K562 (cell line): ENCODE results near the gene CCT7. TPM values are rescaled to one million over a fixed set of nuclear protein-coding genes. Genes with fewer than 3 reads are reported as not detected.

Experiments used
- FUS ChIP-seq: fragments of 200-400 bp; formaldehyde crosslinking; optimal IDR thresholded peaks from 2 replicates; pipeline ENCODE3; 2017; ENCODE audit warnings: low read depth, low read length
- HNRNPUL1 ChIP-seq: fragments of 200-400 bp; formaldehyde crosslinking; IDR thresholded peaks from 2 replicates; pipeline ENCODE4 v1.6.1; 2017; ENCODE audit warnings: low read length
- NRF1 ChIP-seq, 2 experiments: fragments of 450-650 bp; IDR thresholded peaks in 1 of 2; conservative IDR thresholded peaks in 1 of 2; 2 replicates each; pipeline ENCODE4 v1.6.1; 2014; ENCODE audit warnings: mild to moderate bottlenecking in 2 of 2
- polyA plus RNA-seq, 8 experiments: library from polyadenylated mRNA; depleted of rRNA in 4 of 8; stranded (reverse) in 5 of 8; unstranded in 3 of 8; fragments of >200 nt; fragmentation: Nextera tagmentation in 2 of 8; fragmentation: Illumina TruSeq in 1 of 8; extraction: Ambion mirVana in 2 of 8; extraction: Trizol in 1 of 8; gene quantifications; 2 replicates each; pipeline versions ENCODE4 v1.2.1 to v1.2.3, GENCODE V29; 2011 to 2014; ENCODE audit warnings: inconsistent platforms in 1 of 8, missing spikeins in 1 of 8
- total RNA-seq, 7 experiments: library from RNA; depleted of rRNA in 6 of 7; stranded (reverse); fragments of >200 nt in 6 of 7; fragmentation: Illumina TruSeq in 2 of 7; extraction: Trizol in 2 of 7; gene quantifications; 2 replicates each; pipeline versions ENCODE4 v1.2.1 to v1.2.3, GENCODE V29; 2011 to 2021; ENCODE audit warnings: low replicate concordance in 1 of 7
- TF ChIP-seq, protein P1 (sequence below): sonication (generic); formaldehyde crosslinking; IDR thresholded peaks from 2 replicates; pipeline ENCODE4 v1.8.1; 2023; ENCODE audit warnings: mild to moderate bottlenecking, missing genetic modification reagents
- TF ChIP-seq, protein P2 (sequence below): sonication (generic); formaldehyde crosslinking; IDR thresholded peaks from 2 replicates; pipeline ENCODE4 v1.8.0; 2022; ENCODE audit warnings: missing genetic modification reagents, mild to moderate bottlenecking, moderate library complexity, borderline replicate concordance
- TF ChIP-seq, protein P3 (sequence below), 2 experiments: fragments of 450-650 bp; formaldehyde crosslinking in 1 of 2; IDR thresholded peaks; 2 replicates each; pipeline versions ENCODE4 v1.4.0 to v1.6.1; 2014 to 2020; ENCODE audit warnings: mild to moderate bottlenecking in 2 of 2, borderline replicate concordance in 1 of 2, low read depth in 1 of 2
- TF ChIP-seq, protein P4 (sequence below): fragments of 450-650 bp; IDR thresholded peaks from 2 replicates; pipeline ENCODE4 v1.6.1; 2014; ENCODE audit warnings: low read depth, mild to moderate bottlenecking, moderate library complexity, borderline replicate concordance

The CCT7 gene
- total and polyA plus RNA-seq, 9 of the 15 experiments (the other 6 are each of a cell fraction or from before 2014, with no cell fraction given), result 326 to 856 (median 638) TPM

DNA sequence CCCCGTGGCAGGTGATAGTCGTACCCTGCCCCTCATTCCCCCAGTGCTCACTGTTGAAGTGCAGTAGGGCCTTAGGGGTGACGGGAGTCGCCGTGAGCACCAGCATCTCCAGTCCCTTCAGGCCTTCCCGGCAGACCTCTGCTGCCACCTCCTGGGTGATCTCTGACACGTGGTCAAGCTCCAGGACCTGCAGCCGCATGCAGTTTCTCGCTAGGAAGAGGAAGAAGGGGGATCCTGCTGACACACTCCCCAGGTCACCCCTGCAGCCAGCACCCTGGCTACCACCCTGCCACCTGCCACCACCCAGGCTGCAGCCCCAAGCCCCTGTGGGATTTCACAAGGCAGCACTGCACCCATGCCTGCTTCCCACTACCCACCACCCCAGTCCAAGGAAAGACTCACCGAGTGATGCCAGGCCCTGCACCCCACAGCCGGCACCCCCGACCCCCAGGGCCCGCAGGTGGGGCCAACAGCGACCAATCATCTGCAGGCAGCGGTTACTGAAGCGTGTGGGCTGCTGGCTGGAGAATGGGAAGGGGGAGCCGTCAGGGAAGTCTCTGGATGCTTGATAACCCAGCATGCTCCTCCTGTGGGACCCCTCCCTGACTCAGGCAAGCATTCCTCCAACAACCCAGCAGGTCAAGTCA is 26.4 kb downstream of the CCT7 start (continued):
- TF ChIP-seq, protein P1, sequence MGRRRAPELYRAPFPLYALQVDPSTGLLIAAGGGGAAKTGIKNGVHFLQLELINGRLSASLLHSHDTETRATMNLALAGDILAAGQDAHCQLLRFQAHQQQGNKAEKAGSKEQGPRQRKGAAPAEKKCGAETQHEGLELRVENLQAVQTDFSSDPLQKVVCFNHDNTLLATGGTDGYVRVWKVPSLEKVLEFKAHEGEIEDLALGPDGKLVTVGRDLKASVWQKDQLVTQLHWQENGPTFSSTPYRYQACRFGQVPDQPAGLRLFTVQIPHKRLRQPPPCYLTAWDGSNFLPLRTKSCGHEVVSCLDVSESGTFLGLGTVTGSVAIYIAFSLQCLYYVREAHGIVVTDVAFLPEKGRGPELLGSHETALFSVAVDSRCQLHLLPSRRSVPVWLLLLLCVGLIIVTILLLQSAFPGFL, result no peak
- TF ChIP-seq, protein P2, sequence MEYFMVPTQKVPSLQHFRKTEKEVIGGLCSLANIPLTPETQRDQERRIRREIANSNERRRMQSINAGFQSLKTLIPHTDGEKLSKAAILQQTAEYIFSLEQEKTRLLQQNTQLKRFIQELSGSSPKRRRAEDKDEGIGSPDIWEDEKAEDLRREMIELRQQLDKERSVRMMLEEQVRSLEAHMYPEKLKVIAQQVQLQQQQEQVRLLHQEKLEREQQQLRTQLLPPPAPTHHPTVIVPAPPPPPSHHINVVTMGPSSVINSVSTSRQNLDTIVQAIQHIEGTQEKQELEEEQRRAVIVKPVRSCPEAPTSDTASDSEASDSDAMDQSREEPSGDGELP (CRISPR knock-in tag), result 0 out of 2 replicates have a peak, but pooled peaks have one; percentile 25
- TF ChIP-seq, protein P3, sequence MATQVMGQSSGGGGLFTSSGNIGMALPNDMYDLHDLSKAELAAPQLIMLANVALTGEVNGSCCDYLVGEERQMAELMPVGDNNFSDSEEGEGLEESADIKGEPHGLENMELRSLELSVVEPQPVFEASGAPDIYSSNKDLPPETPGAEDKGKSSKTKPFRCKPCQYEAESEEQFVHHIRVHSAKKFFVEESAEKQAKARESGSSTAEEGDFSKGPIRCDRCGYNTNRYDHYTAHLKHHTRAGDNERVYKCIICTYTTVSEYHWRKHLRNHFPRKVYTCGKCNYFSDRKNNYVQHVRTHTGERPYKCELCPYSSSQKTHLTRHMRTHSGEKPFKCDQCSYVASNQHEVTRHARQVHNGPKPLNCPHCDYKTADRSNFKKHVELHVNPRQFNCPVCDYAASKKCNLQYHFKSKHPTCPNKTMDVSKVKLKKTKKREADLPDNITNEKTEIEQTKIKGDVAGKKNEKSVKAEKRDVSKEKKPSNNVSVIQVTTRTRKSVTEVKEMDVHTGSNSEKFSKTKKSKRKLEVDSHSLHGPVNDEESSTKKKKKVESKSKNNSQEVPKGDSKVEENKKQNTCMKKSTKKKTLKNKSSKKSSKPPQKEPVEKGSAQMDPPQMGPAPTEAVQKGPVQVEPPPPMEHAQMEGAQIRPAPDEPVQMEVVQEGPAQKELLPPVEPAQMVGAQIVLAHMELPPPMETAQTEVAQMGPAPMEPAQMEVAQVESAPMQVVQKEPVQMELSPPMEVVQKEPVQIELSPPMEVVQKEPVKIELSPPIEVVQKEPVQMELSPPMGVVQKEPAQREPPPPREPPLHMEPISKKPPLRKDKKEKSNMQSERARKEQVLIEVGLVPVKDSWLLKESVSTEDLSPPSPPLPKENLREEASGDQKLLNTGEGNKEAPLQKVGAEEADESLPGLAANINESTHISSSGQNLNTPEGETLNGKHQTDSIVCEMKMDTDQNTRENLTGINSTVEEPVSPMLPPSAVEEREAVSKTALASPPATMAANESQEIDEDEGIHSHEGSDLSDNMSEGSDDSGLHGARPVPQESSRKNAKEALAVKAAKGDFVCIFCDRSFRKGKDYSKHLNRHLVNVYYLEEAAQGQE (IDR thresholded peaks at IDR 0.05; ENCODE audit: borderline replicate concordance), result peak; percentile 57
- TF ChIP-seq, protein P3 (CRISPR knock-in tag; IDR thresholded peaks at IDR 0.05; ENCODE audit: low read depth), result no peak
- TF ChIP-seq HNRNPUL1, result no peak
- 0 out of 4 replicates have a peak, but pooled peaks of 1 of the 2 experiments have one; percentile 19 for TF ChIP-seq NRF1 (conservative IDR thresholded peaks at IDR 0.05 in 1 of 2, IDR thresholded peaks at IDR 0.05 in 1 of 2)
- TF ChIP-seq FUS, result no peak
- TF ChIP-seq, protein P4, sequence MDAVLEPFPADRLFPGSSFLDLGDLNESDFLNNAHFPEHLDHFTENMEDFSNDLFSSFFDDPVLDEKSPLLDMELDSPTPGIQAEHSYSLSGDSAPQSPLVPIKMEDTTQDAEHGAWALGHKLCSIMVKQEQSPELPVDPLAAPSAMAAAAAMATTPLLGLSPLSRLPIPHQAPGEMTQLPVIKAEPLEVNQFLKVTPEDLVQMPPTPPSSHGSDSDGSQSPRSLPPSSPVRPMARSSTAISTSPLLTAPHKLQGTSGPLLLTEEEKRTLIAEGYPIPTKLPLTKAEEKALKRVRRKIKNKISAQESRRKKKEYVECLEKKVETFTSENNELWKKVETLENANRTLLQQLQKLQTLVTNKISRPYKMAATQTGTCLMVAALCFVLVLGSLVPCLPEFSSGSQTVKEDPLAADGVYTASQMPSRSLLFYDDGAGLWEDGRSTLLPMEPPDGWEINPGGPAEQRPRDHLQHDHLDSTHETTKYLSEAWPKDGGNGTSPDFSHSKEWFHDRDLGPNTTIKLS, result no peak
- TF ChIP-seq, all 486 proteins: peak for 21
